H9 (cell line): ENCODE data around the gene PLXNC1. TPM values are rescaled to one million over a fixed set of nuclear protein-coding genes. Genes with fewer than 3 reads are reported as not detected.

Experiments
- DNase-seq: peaks from one replicate; pipeline ENCODE4 v3.0.0-alpha.2; 2017
- H2AFZ ChIP-seq: one replicate; pipeline ENCODE4 v1.6.1; 2013; ENCODE audit warnings: mild to moderate bottlenecking, low read length, control low read depth, moderate library complexity
- H2AK5ac ChIP-seq: 2 replicates; pipeline ENCODE4 v1.6.1; 2013; ENCODE audit warnings: low read length, control low read depth, mixed read lengths; ENCODE audit not compliant: insufficient read length
- H2BK120ac ChIP-seq: one replicate; pipeline ENCODE4 v1.6.1; 2013; ENCODE audit warnings: low read depth, mild to moderate bottlenecking, low read length, control low read depth, inconsistent platforms; ENCODE audit not compliant: poor library complexity, severe bottlenecking
- H2BK12ac ChIP-seq: 2 replicates; pipeline ENCODE4 v1.6.1; 2013; ENCODE audit warnings: low read length, control low read depth, mixed read lengths, low read depth; ENCODE audit not compliant: insufficient read length
- H2BK15ac ChIP-seq: 2 replicates; pipeline ENCODE4 v1.6.1; 2013; ENCODE audit warnings: low read depth, low read length, control low read depth
- H2BK20ac ChIP-seq: one replicate; pipeline ENCODE4 v1.6.1; 2013; ENCODE audit warnings: low read depth, mild to moderate bottlenecking, low read length, control low read depth, inconsistent platforms; ENCODE audit not compliant: poor library complexity, severe bottlenecking
- H2BK5ac ChIP-seq: 2 replicates; pipeline ENCODE4 v1.6.1; 2013; ENCODE audit warnings: low read length, control low read depth, mixed read lengths; ENCODE audit not compliant: insufficient read length
- H3K14ac ChIP-seq: 2 replicates; pipeline ENCODE4 v1.6.1; 2013; ENCODE audit warnings: low read length, control low read depth; ENCODE audit not compliant: insufficient read depth
- H3K18ac ChIP-seq: 2 replicates; pipeline ENCODE4 v1.6.1; 2013; ENCODE audit warnings: low read depth, mild to moderate bottlenecking, mixed read lengths, low read length, control low read depth; ENCODE audit not compliant: insufficient read length
- H3K23ac ChIP-seq: 2 replicates; pipeline ENCODE4 v1.6.1; 2013; ENCODE audit warnings: low read length, control low read depth, mixed read lengths, low read depth; ENCODE audit not compliant: insufficient read length
- H3K23me2 ChIP-seq: 2 replicates; pipeline ENCODE4 v1.6.1; 2013; ENCODE audit warnings: low read depth, mild to moderate bottlenecking, mixed read lengths, low read length, control low read depth; ENCODE audit not compliant: insufficient read length, poor library complexity, severe bottlenecking
- H3K27ac ChIP-seq: 2 replicates; pipeline ENCODE4 v1.5.1; 2013; ENCODE audit warnings: low read length, control low read depth, mixed read lengths, low read depth; ENCODE audit not compliant: insufficient read length
- H3K27me3 ChIP-seq: 2 replicates; pipeline ENCODE4 v1.6.1; 2013; ENCODE audit warnings: low read length, control low read depth, inconsistent platforms; ENCODE audit not compliant: insufficient read depth
- H3K4ac ChIP-seq: 2 replicates; pipeline ENCODE4 v1.6.1; 2013; ENCODE audit warnings: low read depth, mild to moderate bottlenecking, control low read depth, inconsistent platforms, low read length, moderate library complexity
- H3K4me1 ChIP-seq: 2 replicates; pipeline ENCODE4 v1.6.1; 2013; ENCODE audit warnings: low read length, control low read depth, inconsistent platforms; ENCODE audit not compliant: insufficient read depth
- H3K4me2 ChIP-seq: 2 replicates; pipeline ENCODE4 v1.6.1; 2013; ENCODE audit warnings: low read length, control low read depth, mixed read lengths; ENCODE audit not compliant: insufficient read length, insufficient read depth
- H3K56ac ChIP-seq: 2 replicates; pipeline ENCODE4 v1.6.1; 2013; ENCODE audit warnings: low read depth, mild to moderate bottlenecking, mixed read lengths, low read length, control low read depth; ENCODE audit not compliant: insufficient read length
- H3K79me1 ChIP-seq: 2 replicates; pipeline ENCODE4 v1.6.1; 2013; ENCODE audit warnings: low read depth, mild to moderate bottlenecking, moderate library complexity, low read length, control low read depth, inconsistent platforms; ENCODE audit not compliant: insufficient read depth, poor library complexity, severe bottlenecking
- H3K79me2 ChIP-seq: 2 replicates; pipeline ENCODE4 v1.6.1; 2013; ENCODE audit warnings: low read length, control low read depth, inconsistent platforms; ENCODE audit not compliant: insufficient read depth
- H3K9ac ChIP-seq: 2 replicates; pipeline ENCODE4 v1.6.1; 2013; ENCODE audit warnings: low read length, control low read depth, mixed read lengths; ENCODE audit not compliant: insufficient read length; ENCODE audit errors: extremely low read depth
- H3K9me3 ChIP-seq: one replicate; pipeline ENCODE4 v1.6.1; 2013; ENCODE audit warnings: low read depth, low read length, inconsistent platforms; ENCODE audit not compliant: control insufficient read depth
- H3T11ph ChIP-seq: one replicate; pipeline ENCODE4 v1.6.1; 2013; ENCODE audit warnings: mild to moderate bottlenecking, low read length, control low read depth, inconsistent platforms
- H4K20me1 ChIP-seq: one replicate; pipeline ENCODE4 v1.6.1; 2013; ENCODE audit not compliant: control insufficient read depth, insufficient read length, insufficient read depth
- H4K5ac ChIP-seq: 2 replicates; pipeline ENCODE4 v1.6.1; 2013; ENCODE audit warnings: low read depth, mild to moderate bottlenecking, mixed read lengths, low read length, control low read depth; ENCODE audit not compliant: insufficient read length
- H4K8ac ChIP-seq: replicated peaks from 2 replicates; pipeline ENCODE4 v1.6.1; 2013; ENCODE audit warnings: low read length, control low read depth, mixed read lengths, low read depth; ENCODE audit not compliant: insufficient read length
- H4K91ac ChIP-seq: 2 replicates; pipeline ENCODE4 v1.6.1; 2013; ENCODE audit warnings: low read depth, mild to moderate bottlenecking, moderate library complexity, mixed read lengths, low read length, control low read depth; ENCODE audit not compliant: insufficient read length
- H3K27ac Mint-ChIP-seq, 3 experiments: 2 replicates in 2 of 3; 3 replicates in 1 of 3; pipeline ENCODE4 v1.8.0; 2020 to 2021; ENCODE audit warnings: mixed read lengths in 3 of 3, mild to moderate bottlenecking in 1 of 3, moderate library complexity in 1 of 3
- H3K27me3 Mint-ChIP-seq: 2 replicates; pipeline ENCODE4 v1.8.0; 2021; ENCODE audit warnings: low read depth, mild to moderate bottlenecking, moderate library complexity, mixed read lengths
- H3K36me3 Mint-ChIP-seq, 3 experiments: 2 replicates in 2 of 3; 3 replicates in 1 of 3; pipeline ENCODE4 v1.8.0; 2020 to 2021; ENCODE audit warnings: low read depth in 3 of 3, mixed read lengths in 3 of 3; ENCODE audit not compliant: insufficient read depth in 1 of 3
- H3K4me1 Mint-ChIP-seq, 2 experiments: 2 replicates each; pipeline ENCODE4 v1.8.0; 2020; ENCODE audit warnings: mixed read lengths in 2 of 2
- H3K4me3 Mint-ChIP-seq, 2 experiments: 2 replicates in 1 of 2; 3 replicates in 1 of 2; pipeline ENCODE4 v1.8.0; 2020 to 2021; ENCODE audit warnings: mild to moderate bottlenecking in 2 of 2, mixed read lengths in 2 of 2, moderate library complexity in 1 of 2
- H3K9me3 Mint-ChIP-seq, 2 experiments: 2 replicates in 1 of 2; 3 replicates in 1 of 2; pipeline ENCODE4 v1.8.0; 2020; ENCODE audit warnings: mild to moderate bottlenecking in 2 of 2, mixed read lengths in 2 of 2, moderate library complexity in 1 of 2
- WGBS: extraction: QIAGEN DNeasy Blood & Tissue Kit; methylation state at CpG from one replicate; pipeline ENCODE4 v1.1.7; 2013; ENCODE audit warnings: missing lambda C conversion rate, low lambda C conversion rate, mixed read lengths; ENCODE audit not compliant: insufficient read length; ENCODE audit errors: extremely low coverage; 5-methylcytosine and 5-hydroxymethylcytosine counted together
- total RNA-seq: library from RNA; stranded (reverse); gene quantifications from 2 replicates; pipeline ENCODE4 v1.2.1, GENCODE V29; 2021
- TF ChIP-seq, protein P1 (sequence below): fragments of 200-600 bp; sonication (generic); conservative IDR thresholded peaks from 3 replicates; pipeline ENCODE4 v1.8.0; 2021; ENCODE audit warnings: antibody characterized with exemption, mild to moderate bottlenecking

The PLXNC1 gene
- total RNA-seq, 1 experiment from 2014 or later = 1.2 TPM

DNA sequence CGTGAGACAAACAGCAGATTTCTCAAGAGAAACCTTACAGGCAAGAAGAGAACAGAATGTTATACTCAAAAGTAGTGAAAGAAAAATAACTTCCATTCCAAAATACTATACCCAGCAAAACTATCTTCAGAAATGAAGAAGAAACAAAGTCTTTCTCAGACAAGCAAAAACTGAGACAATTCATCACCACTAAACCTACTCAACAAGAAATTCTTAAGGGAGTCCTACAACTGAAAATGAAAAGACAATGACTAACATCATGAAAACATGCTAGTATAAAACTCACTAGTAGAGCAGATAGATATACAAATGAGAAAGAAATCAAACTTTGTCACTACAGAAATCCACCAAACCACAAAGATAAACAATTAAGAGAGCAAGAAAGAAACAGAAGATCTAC lies 204.8 kb downstream of the PLXNC1 start:
- Histone ChIP-seq H4K20me1 (no peaks in the 10 kb centered on the region), H3K9ac (no peak overlapping the region), H3K23ac (no peak overlapping the region), H2AK5ac (no peak overlapping the region), H3K9me3 (no peaks in the 10 kb centered on the region), H2BK20ac (no peak overlapping the region), H2AFZ (no peak overlapping the region), H2BK5ac (no peak overlapping the region), H3K4me1 (no peaks in the 10 kb centered on the region), H2BK12ac (no peak overlapping the region), H3K56ac (no peak overlapping the region), H3K4me2 (no peak overlapping the region), H3K27me3 (no peaks in the 10 kb centered on the region), H4K5ac (no peak overlapping the region), H3K14ac (no peak overlapping the region), H4K8ac (no peak overlapping the region), H3K79me2 (no peaks in the 10 kb centered on the region), H2BK120ac (no peak overlapping the region), H4K91ac (no peak overlapping the region), H3K18ac (no peak overlapping the region), H2BK15ac (no peak overlapping the region), H3T11ph (no peak overlapping the region), H3K23me2 (no peaks in the 10 kb centered on the region), H3K27ac (no peak overlapping the region), H3K4ac (no peak overlapping the region), H3K79me1 (peaks cover 2% of the 10 kb centered on the region)
- H3K27me3 Mint-ChIP-seq = no peaks in the 10 kb centered on the region
- WGBS = no CpG with 5 or more reads among the region's 1 CpG
- H3K4me3 Mint-ChIP-seq = no peak overlapping the region
- TF ChIP-seq, protein P1, sequence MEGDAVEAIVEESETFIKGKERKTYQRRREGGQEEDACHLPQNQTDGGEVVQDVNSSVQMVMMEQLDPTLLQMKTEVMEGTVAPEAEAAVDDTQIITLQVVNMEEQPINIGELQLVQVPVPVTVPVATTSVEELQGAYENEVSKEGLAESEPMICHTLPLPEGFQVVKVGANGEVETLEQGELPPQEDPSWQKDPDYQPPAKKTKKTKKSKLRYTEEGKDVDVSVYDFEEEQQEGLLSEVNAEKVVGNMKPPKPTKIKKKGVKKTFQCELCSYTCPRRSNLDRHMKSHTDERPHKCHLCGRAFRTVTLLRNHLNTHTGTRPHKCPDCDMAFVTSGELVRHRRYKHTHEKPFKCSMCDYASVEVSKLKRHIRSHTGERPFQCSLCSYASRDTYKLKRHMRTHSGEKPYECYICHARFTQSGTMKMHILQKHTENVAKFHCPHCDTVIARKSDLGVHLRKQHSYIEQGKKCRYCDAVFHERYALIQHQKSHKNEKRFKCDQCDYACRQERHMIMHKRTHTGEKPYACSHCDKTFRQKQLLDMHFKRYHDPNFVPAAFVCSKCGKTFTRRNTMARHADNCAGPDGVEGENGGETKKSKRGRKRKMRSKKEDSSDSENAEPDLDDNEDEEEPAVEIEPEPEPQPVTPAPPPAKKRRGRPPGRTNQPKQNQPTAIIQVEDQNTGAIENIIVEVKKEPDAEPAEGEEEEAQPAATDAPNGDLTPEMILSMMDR = no peak
- peaks cover 38 to 48% of the 10 kb centered on the region in 2 experiments for H3K9me3 Mint-ChIP-seq
- H3K4me1 Mint-ChIP-seq = no peaks in the 10 kb centered on the region
- DNase-seq = no peak
- H3K36me3 Mint-ChIP-seq = peaks cover 69 to 89% (median 86%) of the 10 kb centered on the region in 3 experiments
- no peak overlapping the region for H3K27ac Mint-ChIP-seq
